ENCODE data around the gene RFESD.

RFESD gene

GRCh38 chr5:95613514-95613913 is 33.1 kb upstream of the RFESD start:
- H3K4me3 ChIP-seq (ENCODE audit: insufficient read depth in 1 of 2, low read depth in 1 of 2, low read length in 2 of 2) = no peak overlapping the region
- no peak for DNase-seq
- no peak overlapping the region for H4K8ac ChIP-seq (ENCODE audit: low read length)
- H3K9me3 ChIP-seq (ENCODE audit: control insufficient read depth, low read length) = peaks cover 7% of the 10 kb centered on the region
- no peak overlapping the region for H3K14ac ChIP-seq (ENCODE audit: low read length in 2 of 2)
- H3K36me3 ChIP-seq (ENCODE audit: control insufficient read depth in 1 of 2, insufficient read depth in 2 of 2, low read depth in 1 of 2, low read length in 2 of 2) = no peaks in the 10 kb centered on the region
- no peak overlapping the region for H4K91ac ChIP-seq (ENCODE audit: low read length)
- no peak overlapping the region for H2BK120ac ChIP-seq (ENCODE audit: low read depth, low read length)
- H2AK5ac ChIP-seq (ENCODE audit: low read length, severe bottlenecking) = no peak overlapping the region
- H3K27me3 ChIP-seq (ENCODE audit: control insufficient read depth in 1 of 2, insufficient read depth in 1 of 2, low read length in 2 of 2) = no peaks in the 10 kb centered on the region
- H2BK5ac ChIP-seq (ENCODE audit: low read depth, low read length, poor library complexity, severe bottlenecking) = no peak overlapping the region
- H3K4ac ChIP-seq (ENCODE audit: low read depth in 1 of 2, low read length in 2 of 2) = no peak overlapping the region
- no peak overlapping the region for H2BK15ac ChIP-seq (ENCODE audit: low read depth, poor library complexity, severe bottlenecking)
- H3K9ac ChIP-seq (ENCODE audit: low read length) = no peak overlapping the region
- no peak overlapping the region for H3K27ac ChIP-seq (ENCODE audit: low read length, poor library complexity, severe bottlenecking)
- no peaks in the 10 kb centered on the region for H3K4me1 ChIP-seq (ENCODE audit: control insufficient read depth, insufficient read depth, low read depth, low read length)
- H3K23ac ChIP-seq (ENCODE audit: low read length in 2 of 2) = no peak overlapping the region
- H3K79me1 ChIP-seq (replicated peaks; ENCODE audit: low read length, poor library complexity, severe bottlenecking) = no peaks in the 10 kb centered on the region
- no peak overlapping the region for H3K18ac ChIP-seq (ENCODE audit: low read depth in 1 of 2, low read length in 2 of 2)
- H3K4me2 ChIP-seq (ENCODE audit: low read length, poor library complexity, severe bottlenecking) = no peak overlapping the region
- 100% methylated on average over 1 of the region's 1 CpG for WGBS
- H2AFZ ChIP-seq (ENCODE audit: low read depth, low read length) = no peak overlapping the region
- H2BK12ac ChIP-seq (ENCODE audit: low read length in 2 of 2) = no peak overlapping the region

GRCh38 chr5:95615164-95615467 is 31.5 kb upstream of the RFESD start:
- H3K4me1 ChIP-seq (ENCODE audit: control insufficient read depth, insufficient read depth, low read depth, low read length) = peaks cover 5% of the 10 kb centered on the region
- H2AFZ ChIP-seq (ENCODE audit: low read depth, low read length) = no peak overlapping the region
- H2BK12ac ChIP-seq (ENCODE audit: low read length in 2 of 2) = no peak overlapping the region
- H2BK5ac ChIP-seq (ENCODE audit: low read depth, low read length, poor library complexity, severe bottlenecking) = no peak overlapping the region
- H3K27me3 ChIP-seq (ENCODE audit: control insufficient read depth in 1 of 2, insufficient read depth in 1 of 2, low read length in 2 of 2) = peaks cover 0 to 5% of the 10 kb centered on the region in 2 experiments
- no peak overlapping the region for H3K4ac ChIP-seq (ENCODE audit: low read depth in 1 of 2, low read length in 2 of 2)
- H2BK120ac ChIP-seq (ENCODE audit: low read depth, low read length) = no peak overlapping the region
- no peaks in the 10 kb centered on the region for H3K36me3 ChIP-seq (ENCODE audit: control insufficient read depth in 1 of 2, insufficient read depth in 2 of 2, low read depth in 1 of 2, low read length in 2 of 2)
- H3K9me3 ChIP-seq (ENCODE audit: control insufficient read depth, low read length) = peaks cover 7% of the 10 kb centered on the region
- DNase-seq = no peak
- no peak overlapping the region for H3K14ac ChIP-seq (ENCODE audit: low read length in 2 of 2)
- no peak overlapping the region for H3K4me2 ChIP-seq (ENCODE audit: low read length, poor library complexity, severe bottlenecking)
- H3K27ac ChIP-seq (ENCODE audit: low read length, poor library complexity, severe bottlenecking) = no peak overlapping the region
- no peak overlapping the region for H3K23ac ChIP-seq (ENCODE audit: low read length in 2 of 2)
- no peak overlapping the region for H2AK5ac ChIP-seq (ENCODE audit: low read length, severe bottlenecking)
- H3K9ac ChIP-seq (ENCODE audit: low read length) = no peak overlapping the region
- no peak overlapping the region for H4K91ac ChIP-seq (ENCODE audit: low read length)
- no peak overlapping the region for H3K18ac ChIP-seq (ENCODE audit: low read depth in 1 of 2, low read length in 2 of 2)
- H2BK15ac ChIP-seq (ENCODE audit: low read depth, poor library complexity, severe bottlenecking) = no peak overlapping the region
- H3K4me3 ChIP-seq (ENCODE audit: insufficient read depth in 1 of 2, low read depth in 1 of 2, low read length in 2 of 2) = no peak overlapping the region
- WGBS = 82% methylated on average over 1 of the region's 1 CpG
- H3K79me1 ChIP-seq (replicated peaks; ENCODE audit: low read length, poor library complexity, severe bottlenecking) = no peaks in the 10 kb centered on the region
- no peak overlapping the region for H4K8ac ChIP-seq (ENCODE audit: low read length)

GRCh38 chr5:95617057-95617456 is 29.5 kb upstream of the RFESD start:
- 86% methylated on average over 5 of the region's 5 CpGs for WGBS
- Histone ChIP-seq H3K18ac (ENCODE audit: low read depth in 1 of 2, low read length in 2 of 2) (no peak overlapping the region), H3K4me2 (ENCODE audit: low read length, poor library complexity, severe bottlenecking) (no peak overlapping the region), H2BK15ac (ENCODE audit: low read depth, poor library complexity, severe bottlenecking) (no peak overlapping the region), H3K4me3 (ENCODE audit: insufficient read depth in 1 of 2, low read depth in 1 of 2, low read length in 2 of 2) (no peak overlapping the region), H4K91ac (ENCODE audit: low read length) (no peak overlapping the region), H3K23ac (ENCODE audit: low read length in 2 of 2) (no peak overlapping the region), H2AFZ (ENCODE audit: low read depth, low read length) (no peak overlapping the region), H2BK12ac (ENCODE audit: low read length in 2 of 2) (no peak overlapping the region), H3K79me1 (replicated peaks; ENCODE audit: low read length, poor library complexity, severe bottlenecking) (no peaks in the 10 kb centered on the region), H3K4me1 (ENCODE audit: control insufficient read depth, insufficient read depth, low read depth, low read length) (peaks cover 19% of the 10 kb centered on the region), H3K36me3 (ENCODE audit: control insufficient read depth in 1 of 2, insufficient read depth in 2 of 2, low read depth in 1 of 2, low read length in 2 of 2) (peaks cover 0 to 8% of the 10 kb centered on the region in 2 experiments), H3K9ac (ENCODE audit: low read length) (no peak overlapping the region), H3K4ac (ENCODE audit: low read depth in 1 of 2, low read length in 2 of 2) (no peak overlapping the region), H3K9me3 (ENCODE audit: control insufficient read depth, low read length) (peaks cover 7% of the 10 kb centered on the region), H4K8ac (ENCODE audit: low read length) (no peak overlapping the region), H2BK5ac (ENCODE audit: low read depth, low read length, poor library complexity, severe bottlenecking) (no peak overlapping the region), H3K27me3 (ENCODE audit: control insufficient read depth in 1 of 2, insufficient read depth in 1 of 2, low read length in 2 of 2) (peaks cover 0 to 6% of the 10 kb centered on the region in 2 experiments), H2AK5ac (ENCODE audit: low read length, severe bottlenecking) (no peak overlapping the region), H2BK120ac (ENCODE audit: low read depth, low read length) (no peak overlapping the region), H3K27ac (ENCODE audit: low read length, poor library complexity, severe bottlenecking) (no peak overlapping the region), H3K14ac (ENCODE audit: low read length in 2 of 2) (no peak overlapping the region)
- DNase-seq = no peak

GRCh38 chr5:95619096-95619495 is 27.5 kb upstream of the RFESD start:
- Histone ChIP-seq H4K8ac (ENCODE audit: low read length) (no peak overlapping the region), H3K4me2 (ENCODE audit: low read length, poor library complexity, severe bottlenecking) (no peak overlapping the region), H3K4ac (ENCODE audit: low read depth in 1 of 2, low read length in 2 of 2) (no peak overlapping the region), H3K9me3 (ENCODE audit: control insufficient read depth, low read length) (no peaks in the 10 kb centered on the region), H4K91ac (ENCODE audit: low read length) (no peak overlapping the region), H3K18ac (ENCODE audit: low read depth in 1 of 2, low read length in 2 of 2) (no peak overlapping the region), H3K4me3 (ENCODE audit: insufficient read depth in 1 of 2, low read depth in 1 of 2, low read length in 2 of 2) (peak overlapping the region in 1 of 2 experiments; percentile 78), H3K79me1 (replicated peaks; ENCODE audit: low read length, poor library complexity, severe bottlenecking) (no peaks in the 10 kb centered on the region), H3K9ac (ENCODE audit: low read length) (peak overlapping the region; percentile 84), H3K27me3 (ENCODE audit: control insufficient read depth in 1 of 2, insufficient read depth in 1 of 2, low read length in 2 of 2) (peaks cover 0 to 6% of the 10 kb centered on the region in 2 experiments), H3K4me1 (ENCODE audit: control insufficient read depth, insufficient read depth, low read depth, low read length) (peaks cover 19% of the 10 kb centered on the region), H3K14ac (ENCODE audit: low read length in 2 of 2) (no peak overlapping the region), H2AK5ac (ENCODE audit: low read length, severe bottlenecking) (no peak overlapping the region), H2BK5ac (ENCODE audit: low read depth, low read length, poor library complexity, severe bottlenecking) (no peak overlapping the region), H3K36me3 (ENCODE audit: control insufficient read depth in 1 of 2, insufficient read depth in 2 of 2, low read depth in 1 of 2, low read length in 2 of 2) (peaks cover 0 to 8% of the 10 kb centered on the region in 2 experiments), H2BK120ac (ENCODE audit: low read depth, low read length) (no peak overlapping the region), H2BK12ac (ENCODE audit: low read length in 2 of 2) (no peak overlapping the region), H3K27ac (ENCODE audit: low read length, poor library complexity, severe bottlenecking) (no peak overlapping the region), H2AFZ (ENCODE audit: low read depth, low read length) (no peak overlapping the region), H2BK15ac (ENCODE audit: low read depth, poor library complexity, severe bottlenecking) (no peak overlapping the region), H3K23ac (ENCODE audit: low read length in 2 of 2) (no peak overlapping the region)
- WGBS = 85% methylated on average over 3 of the region's 4 CpGs
- no peak for DNase-seq

Data from mesenchymal stem cell (in vitro differentiated cells and primary cell).